IPS-NIHi7 (cell line): ENCODE data around the gene KIZ.
"Not testable (repeated sequence)": the region's sequence is repeated elsewhere in the genome, so short reads cannot be mapped to it uniquely, and the experiment has no call there.

ENCODE experiments used
- DNase-seq: peaks from one replicate; pipeline ENCODE4 v3.0.0; 2012; ENCODE audit warnings: mixed read lengths; ENCODE audit errors: extremely low spot score

KIZ gene

GRCh38 chr20:21137078-21137477, 11.2 kb downstream of the KIZ start:
- DNase-seq: no peak

DNA sequence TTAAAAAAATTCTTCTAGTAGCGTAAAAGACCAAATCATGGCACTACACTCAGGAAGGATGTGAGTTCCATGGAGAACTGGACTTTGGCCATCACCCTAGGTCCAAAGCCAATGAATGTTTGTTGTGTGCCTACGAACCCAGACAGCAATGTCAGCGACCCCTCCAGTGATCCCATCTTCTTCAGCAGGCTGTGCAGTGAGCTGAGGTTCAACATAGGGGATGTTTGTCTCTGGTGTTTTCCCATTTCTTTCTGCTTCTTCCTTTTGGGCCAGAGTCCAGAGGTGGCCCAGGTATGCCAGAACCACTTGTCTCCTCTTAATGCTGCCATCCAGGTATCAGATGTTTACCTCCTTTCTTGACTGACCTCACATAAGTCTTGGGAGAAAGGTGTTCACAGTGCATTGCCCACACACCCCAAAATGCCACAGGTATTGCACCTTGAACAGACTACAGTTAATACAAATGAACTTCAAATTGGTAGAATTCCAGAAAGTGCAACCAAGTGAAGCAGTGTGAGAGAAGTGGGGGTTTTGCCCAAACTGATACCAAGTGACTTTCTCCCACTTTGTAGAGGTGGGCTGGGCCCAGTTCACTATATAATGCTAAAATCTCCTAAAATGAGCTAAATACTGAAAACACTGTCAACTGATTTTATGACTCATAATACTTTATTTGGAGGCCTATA, 14.1 kb downstream of the KIZ start:
- no peak for DNase-seq

GRCh38 chr20:21141825-21142224, 15.9 kb downstream of the KIZ start:
- no peak for DNase-seq

- DNase-seq: no peak
Observed at GRCh38 chr20:21143194-21143890, 17.5 kb downstream of the KIZ start.

DNA sequence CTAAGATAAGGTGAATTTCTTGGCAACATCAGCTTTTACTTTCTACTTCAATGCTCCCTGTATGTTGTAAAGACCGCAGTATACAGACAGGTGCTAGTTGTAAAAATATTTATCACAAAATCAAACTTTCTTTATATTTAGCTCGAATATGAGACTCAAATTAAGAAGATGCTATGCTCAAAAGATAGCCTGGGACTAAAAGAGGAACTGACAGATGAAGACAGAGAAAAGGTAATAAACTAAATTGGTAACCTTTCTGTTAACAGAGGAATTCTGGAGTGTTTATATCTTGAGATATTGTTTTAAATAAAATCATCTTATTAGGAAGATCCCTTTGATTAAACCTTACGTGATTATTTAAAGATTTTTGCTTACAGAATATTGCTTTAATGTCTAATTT, 19.5 kb downstream of the KIZ start:
- no peak for DNase-seq

- no peak for DNase-seq
Observed at GRCh38 chr20:21146215-21146614, 20.3 kb downstream of the KIZ start.

- no peak for DNase-seq
Observed at GRCh38 chr20:21147593-21147992, 21.7 kb downstream of the KIZ start.

DNA sequence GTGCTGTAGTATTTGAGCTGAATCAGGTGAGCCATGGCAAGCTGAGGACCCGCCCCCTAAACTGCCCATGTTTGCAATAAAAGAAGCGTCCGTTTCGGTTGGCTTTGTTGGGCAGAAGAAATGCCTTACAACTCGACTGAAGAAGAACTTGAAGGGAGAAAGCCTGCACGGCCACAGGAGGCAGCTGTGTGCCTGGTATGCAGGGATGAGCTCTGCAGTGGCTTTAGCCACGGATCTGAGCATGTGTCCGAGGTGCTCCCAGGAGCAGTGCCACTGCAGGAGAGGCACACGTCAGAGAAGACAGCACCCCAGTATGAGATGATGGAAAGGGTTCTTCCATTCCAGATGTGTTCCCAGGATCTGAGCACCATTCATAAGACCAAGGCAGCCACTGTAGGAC, 23.5 kb downstream of the KIZ start:
- DNase-seq: peak; percentile 16

DNA sequence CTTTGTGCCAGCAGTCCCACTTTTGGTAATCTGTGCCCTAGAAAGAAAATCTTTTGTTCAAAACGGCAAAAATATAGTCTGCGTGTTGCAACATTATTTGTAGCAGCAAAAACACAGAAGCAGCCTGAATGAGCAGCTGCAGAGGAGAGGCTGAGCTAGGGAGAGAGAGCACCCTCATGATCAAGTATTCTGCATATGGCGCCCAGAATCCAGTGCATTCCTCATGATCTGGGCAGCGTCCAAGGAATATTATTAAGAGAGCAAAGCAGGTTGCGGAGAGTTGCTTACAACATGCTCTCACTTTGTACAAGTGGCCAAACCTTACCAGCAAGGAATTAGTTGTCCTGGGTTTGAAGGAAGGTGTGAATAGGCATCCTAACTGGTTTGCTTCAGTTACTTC, 25.9 kb downstream of the KIZ start:
- no peak for DNase-seq

- no peak for DNase-seq
Observed at GRCh38 chr20:21154692-21155091, 28.8 kb downstream of the KIZ start.

DNA sequence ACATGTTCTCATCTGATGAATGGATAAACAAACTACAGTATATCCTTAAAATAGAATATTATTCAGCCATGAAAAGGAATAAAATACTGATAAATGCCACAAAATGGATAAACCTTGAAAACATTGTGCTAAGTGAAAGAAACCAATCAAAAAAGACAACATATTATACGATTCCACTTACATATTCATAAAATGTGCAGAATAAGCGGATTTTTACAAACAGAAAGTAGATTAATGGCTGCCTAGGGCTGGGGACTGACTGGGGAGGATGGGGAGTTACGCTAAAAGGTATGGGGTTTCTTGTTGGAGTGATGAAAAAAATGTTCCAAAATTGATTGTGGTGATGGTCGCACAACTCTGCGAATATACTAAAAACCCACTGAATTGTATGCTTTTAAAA, 29.4 kb downstream of the KIZ start:
- DNase-seq: no peak

DNA sequence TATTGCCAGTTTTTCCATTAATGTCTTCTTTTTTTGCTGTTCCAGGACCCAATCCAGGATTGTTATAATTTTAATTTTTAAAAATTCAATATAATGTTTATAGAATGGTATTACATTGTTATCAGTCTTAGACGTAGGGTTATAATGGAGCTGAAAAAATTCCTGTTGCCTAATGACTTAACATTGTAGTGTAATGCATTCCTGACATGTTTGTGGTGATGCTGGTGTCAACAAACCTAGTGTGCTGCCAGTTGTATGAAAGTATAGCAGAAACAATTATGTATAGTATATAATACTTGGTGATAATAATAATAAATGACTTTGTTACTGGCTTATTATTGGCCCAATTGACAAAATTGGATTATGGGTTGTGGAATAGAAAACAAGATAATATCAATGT, 30.4 kb downstream of the KIZ start:
- DNase-seq: no peak

GRCh38 chr20:21157006-21157405, 31.1 kb downstream of the KIZ start:
- no peak for DNase-seq

DNA sequence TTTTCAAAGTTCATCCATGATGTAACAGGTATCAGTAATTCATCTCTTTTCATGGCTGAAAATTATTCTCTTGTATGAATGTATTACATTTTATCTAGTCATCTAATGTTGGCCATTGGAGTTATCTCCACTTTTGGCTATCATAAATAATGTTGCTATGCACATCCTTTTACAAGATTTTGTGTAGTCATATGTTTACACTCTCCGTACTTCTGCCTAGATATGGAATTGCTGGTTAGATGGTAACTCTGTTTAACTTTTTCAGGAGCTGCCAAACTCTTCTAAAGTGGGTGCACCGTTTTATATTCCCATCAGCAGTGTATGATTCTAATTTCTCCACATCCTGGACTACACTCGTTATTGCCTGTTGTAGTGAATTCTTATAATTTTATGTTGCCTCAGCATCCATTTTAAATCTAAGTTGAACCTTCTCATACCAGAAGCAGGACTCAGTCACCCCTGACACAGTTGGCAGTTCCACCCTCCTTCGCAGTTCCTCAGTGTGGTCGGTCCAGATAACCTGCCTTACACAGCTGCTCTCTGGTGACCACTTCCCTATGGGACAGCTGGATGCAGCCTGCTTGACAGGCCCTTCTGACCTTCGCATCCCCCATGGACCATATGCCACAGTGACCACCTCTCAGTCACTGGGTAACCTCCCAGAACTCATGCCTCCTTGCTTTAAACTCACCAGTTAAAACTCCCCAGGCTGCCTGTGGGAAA, 33.9 kb downstream of the KIZ start:
- no peak for DNase-seq

- DNase-seq: no peak
Observed at GRCh38 chr20:21161926-21162325, 36.0 kb downstream of the KIZ start.

- no peak for DNase-seq
Observed at GRCh38 chr20:21162631-21163030, 36.7 kb downstream of the KIZ start.

- DNase-seq: no peak
Observed at GRCh38 chr20:21166801-21167200, 40.9 kb downstream of the KIZ start.

DNA sequence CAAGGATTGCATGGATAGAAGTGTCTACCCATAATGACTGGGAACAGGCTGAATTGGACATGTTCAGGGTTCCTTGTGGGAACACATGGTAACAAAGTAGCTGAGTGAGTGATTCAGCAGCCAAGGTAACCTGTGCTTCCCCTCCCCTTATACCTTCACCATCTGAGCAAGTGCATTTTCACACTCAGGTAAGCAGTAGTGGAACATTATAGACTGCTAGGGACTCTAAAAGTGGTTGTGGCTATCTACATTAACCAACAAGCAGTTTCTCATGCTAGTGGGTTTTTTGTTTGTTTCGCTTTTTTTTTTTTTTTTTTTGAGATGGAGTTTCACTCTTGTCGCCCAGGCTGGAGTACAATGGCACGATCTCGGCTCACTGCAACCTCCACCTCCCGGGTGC, 41.4 kb downstream of the KIZ start:
- no peak for DNase-seq

DNA sequence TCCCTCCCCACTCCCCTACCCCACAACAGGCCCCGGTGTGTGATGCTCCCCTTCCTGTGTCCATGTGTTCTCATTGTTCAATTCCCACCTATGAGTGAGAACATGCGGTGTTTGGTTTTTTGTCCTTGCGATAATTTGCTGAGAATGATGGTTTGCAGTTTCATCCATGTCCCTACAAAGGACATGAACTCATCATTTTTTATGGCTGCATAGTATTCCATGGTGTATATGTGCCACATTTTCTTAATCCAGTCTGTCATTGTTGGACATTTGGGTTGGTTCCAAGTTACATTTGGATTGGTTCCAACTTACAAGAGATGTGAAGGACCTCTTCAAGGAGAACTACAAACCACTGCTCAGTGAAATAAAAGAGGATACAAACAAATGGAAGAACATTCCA, 42.2 kb downstream of the KIZ start:
- DNase-seq: not testable (repeated sequence)

DNA sequence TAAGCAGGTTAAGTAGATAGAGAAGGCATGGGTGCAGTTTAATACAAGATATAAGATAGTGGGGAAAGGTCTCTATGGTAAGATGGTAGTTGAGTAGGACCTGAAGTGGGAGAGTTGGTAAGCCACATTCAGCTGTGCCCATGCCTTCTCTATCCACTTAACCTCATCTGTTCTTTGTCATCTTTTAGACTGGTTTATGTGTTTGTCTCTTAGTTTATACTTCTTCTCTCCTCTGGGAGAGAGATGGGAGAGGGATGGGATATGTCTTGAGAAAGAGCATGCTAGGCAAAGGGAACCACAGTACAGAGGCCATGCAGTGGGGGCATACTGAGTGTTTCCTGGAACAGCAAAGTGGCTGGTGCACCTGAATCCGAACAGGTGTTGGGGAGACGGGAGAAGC, 46.7 kb downstream of the KIZ start:
- DNase-seq: no peak

GRCh38 chr20:21173485-21173884, 47.6 kb downstream of the KIZ start:
- no peak for DNase-seq

- DNase-seq: no peak
Observed at GRCh38 chr20:21174516-21175239, 48.8 kb downstream of the KIZ start.
